Measurements from ENCODE around the gene ARHGAP12.

The ARHGAP12 gene

DNA sequence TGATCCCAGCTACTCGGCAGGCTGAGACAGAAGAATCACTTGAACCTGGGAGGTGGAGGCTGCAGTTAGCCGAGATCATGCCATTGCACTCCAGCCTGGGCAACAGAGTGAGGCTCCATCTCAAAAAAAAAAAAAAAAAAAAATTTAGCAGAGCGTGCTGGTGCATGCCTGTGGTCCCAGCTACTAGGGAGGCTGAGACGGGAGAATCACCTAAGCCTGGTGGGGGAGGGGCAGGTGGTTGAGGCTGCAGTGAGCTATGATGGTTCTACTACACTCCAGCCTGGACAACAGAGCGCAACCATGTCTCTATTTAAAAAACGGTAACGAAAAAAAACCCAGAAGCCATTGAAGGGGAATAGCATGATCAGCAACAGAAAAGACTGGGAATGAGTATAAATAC is 89.9 kb downstream of the ARHGAP12 start:
- 92% methylated on average over 7 of the region's 7 CpGs for WGBS

DNA sequence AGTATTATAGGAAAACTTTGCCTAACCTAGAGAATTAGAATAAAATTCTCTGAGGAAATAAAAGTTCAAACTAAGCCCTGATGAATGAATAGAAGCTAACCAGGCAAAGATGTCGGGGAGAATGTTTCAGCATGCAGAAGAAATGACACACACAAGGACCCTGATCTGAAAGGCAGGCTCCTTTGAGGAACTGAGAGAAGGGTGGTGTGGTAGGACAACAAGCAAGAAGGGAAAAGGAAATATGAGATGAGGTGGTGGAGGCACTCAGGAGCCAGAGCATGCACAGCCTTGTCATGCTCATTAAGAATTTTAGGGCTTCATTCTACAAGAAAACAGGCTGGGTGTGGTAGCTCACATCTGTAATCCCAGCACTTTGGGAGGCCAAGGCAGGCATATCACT is 90.6 kb downstream of the ARHGAP12 start:
- no peak overlapping the region for H3K27ac ChIP-seq (ENCODE audit: low read depth, low read length)

More for the DNA sequence above, 89.9 kb downstream of the ARHGAP12 start:
- Histone ChIP-seq H3K9ac (ENCODE audit: low read depth, low read length) (no peak overlapping the region), H3K9me3 (ENCODE audit: insufficient read depth, low read depth, low read length) (no peaks in the 10 kb centered on the region), H3K27me3 (ENCODE audit: insufficient read depth, low read length) (no peaks in the 10 kb centered on the region), H3K36me3 (ENCODE audit: insufficient read depth, low read length) (peaks cover 3% of the 10 kb centered on the region; the same call in 1 of the 2 replicates), H3K4me3 (ENCODE audit: low read length) (no peak overlapping the region), H3K4me1 (ENCODE audit: insufficient read depth, low read length) (no peaks in the 10 kb centered on the region), H3K27ac (ENCODE audit: low read depth, low read length) (no peak overlapping the region)

DNA sequence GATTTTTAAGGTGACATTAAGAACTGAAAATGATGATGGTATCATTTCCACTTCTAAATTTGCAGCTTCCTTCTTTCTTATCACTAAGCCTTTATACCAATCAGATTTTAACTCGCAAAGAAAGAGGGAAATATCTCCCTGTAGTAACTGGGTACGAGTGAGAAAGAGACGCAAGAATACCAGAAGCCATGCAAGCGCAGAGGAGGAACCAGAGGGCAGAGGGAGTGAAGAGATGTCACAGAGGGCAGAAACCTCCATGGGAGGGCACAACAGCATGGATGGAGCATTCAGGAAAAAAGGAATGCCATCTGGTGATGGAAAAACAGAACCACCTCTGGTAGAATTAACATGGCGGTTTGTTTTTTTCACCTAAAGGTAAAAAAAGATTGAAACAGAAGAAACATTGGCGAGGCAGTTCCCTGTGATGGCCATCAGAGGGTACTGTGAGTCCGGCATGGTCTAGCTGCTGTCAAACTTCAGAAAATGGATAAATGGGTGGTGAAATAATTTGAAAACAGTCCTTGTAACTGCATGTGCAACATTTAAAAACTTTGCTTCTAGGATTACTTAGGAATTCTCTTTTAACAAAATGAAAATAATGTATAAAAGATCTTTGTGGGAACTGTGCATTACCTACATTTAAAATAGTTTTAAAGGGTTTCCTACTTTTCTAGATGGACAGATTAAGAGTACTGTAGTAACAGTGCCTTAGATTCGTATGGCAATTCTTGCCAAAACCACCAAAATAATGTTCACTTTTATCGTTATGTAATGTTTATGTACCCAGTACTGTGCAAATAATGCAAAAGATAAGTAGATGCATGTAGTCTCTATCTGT is 91.8 kb downstream of the ARHGAP12 start:
- Histone ChIP-seq H3K9ac (ENCODE audit: low read depth, low read length) (no peak overlapping the region), H3K4me1 (ENCODE audit: insufficient read depth, low read length) (no peaks in the 10 kb centered on the region), H3K36me3 (ENCODE audit: insufficient read depth, low read length) (0 out of 2 replicates have a peak, but pooled peaks cover 3% of the 10 kb centered on the region), H3K9me3 (ENCODE audit: insufficient read depth, low read depth, low read length) (no peaks in the 10 kb centered on the region), H3K27me3 (ENCODE audit: insufficient read depth, low read length) (no peaks in the 10 kb centered on the region), H3K27ac (ENCODE audit: low read depth, low read length) (no peak overlapping the region), H3K4me3 (ENCODE audit: low read length) (no peak overlapping the region)
- 80% methylated on average over 7 of the region's 9 CpGs for WGBS

More for the DNA sequence above, 90.6 kb downstream of the ARHGAP12 start:
- Histone ChIP-seq H3K27me3 (ENCODE audit: insufficient read depth, low read length) (no peaks in the 10 kb centered on the region), H3K4me3 (ENCODE audit: low read length) (no peak overlapping the region), H3K4me1 (ENCODE audit: insufficient read depth, low read length) (no peaks in the 10 kb centered on the region), H3K36me3 (ENCODE audit: insufficient read depth, low read length) (peaks cover 3% of the 10 kb centered on the region; the same call in 1 of the 2 replicates), H3K9ac (ENCODE audit: low read depth, low read length) (no peak overlapping the region), H3K9me3 (ENCODE audit: insufficient read depth, low read depth, low read length) (no peaks in the 10 kb centered on the region)
- WGBS = 95% methylated on average over 1 of the region's 1 CpG

DNA sequence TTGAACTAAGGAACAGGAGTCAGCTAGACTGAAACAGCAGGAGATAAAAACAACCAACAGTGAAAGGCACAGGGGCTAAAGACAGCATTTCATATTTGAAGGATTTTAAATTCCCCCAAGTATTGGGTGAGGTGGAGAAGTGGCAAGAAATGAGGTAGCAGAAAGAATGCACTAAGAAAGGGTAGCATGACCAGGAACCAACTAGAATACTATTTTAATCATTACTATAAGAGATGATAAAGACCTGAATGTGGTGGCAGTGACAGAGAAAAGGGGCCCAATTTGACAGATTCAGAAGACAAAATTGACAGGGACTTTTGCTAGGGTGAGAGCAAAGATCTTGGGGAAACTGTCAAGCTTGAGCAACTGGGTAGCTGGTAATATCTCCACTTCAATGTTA is 94.9 kb downstream of the ARHGAP12 start:
- H3K4me3 ChIP-seq (ENCODE audit: low read length) = no peak overlapping the region
- no peaks in the 10 kb centered on the region for H3K27me3 ChIP-seq (ENCODE audit: insufficient read depth, low read length)
- no peak overlapping the region for H3K27ac ChIP-seq (ENCODE audit: low read depth, low read length)
- no peaks in the 10 kb centered on the region for H3K36me3 ChIP-seq (ENCODE audit: insufficient read depth, low read length)
- no peak overlapping the region for H3K9ac ChIP-seq (ENCODE audit: low read depth, low read length)
- H3K4me1 ChIP-seq (ENCODE audit: insufficient read depth, low read length) = peaks cover 17% of the 10 kb centered on the region; the same call in 1 of the 2 replicates
- H3K9me3 ChIP-seq (ENCODE audit: insufficient read depth, low read depth, low read length) = no peaks in the 10 kb centered on the region

DNA sequence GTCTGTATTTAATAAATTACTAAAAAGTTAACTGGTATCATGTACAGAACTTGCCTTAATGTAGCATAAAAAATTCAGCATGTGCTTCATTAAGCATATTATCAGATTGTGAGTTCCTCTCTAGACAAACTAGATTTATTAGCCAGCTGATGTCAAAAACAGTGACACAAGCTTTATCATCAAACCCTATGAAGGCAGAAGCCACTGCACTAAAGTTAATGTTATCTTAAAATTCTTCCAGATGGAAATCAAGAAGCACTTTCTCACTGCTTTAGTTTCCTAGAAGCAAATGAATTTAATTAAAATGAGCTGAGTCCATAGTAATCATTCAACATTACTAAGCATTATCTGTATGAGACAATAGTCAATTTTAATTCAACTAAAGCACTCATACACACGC is 96.4 kb downstream of the ARHGAP12 start:
- peaks cover 17% of the 10 kb centered on the region; the same call in 1 of the 2 replicates for H3K4me1 ChIP-seq (ENCODE audit: insufficient read depth, low read length)
- H3K4me3 ChIP-seq (ENCODE audit: low read length) = no peak overlapping the region
- H3K36me3 ChIP-seq (ENCODE audit: insufficient read depth, low read length) = no peaks in the 10 kb centered on the region
- H3K27ac ChIP-seq (ENCODE audit: low read depth, low read length) = no peak overlapping the region
- H3K9me3 ChIP-seq (ENCODE audit: insufficient read depth, low read depth, low read length) = no peaks in the 10 kb centered on the region
- H3K9ac ChIP-seq (ENCODE audit: low read depth, low read length) = no peak overlapping the region
- no peaks in the 10 kb centered on the region for H3K27me3 ChIP-seq (ENCODE audit: insufficient read depth, low read length)
- 92% methylated on average over 1 of the region's 1 CpG for WGBS

DNA sequence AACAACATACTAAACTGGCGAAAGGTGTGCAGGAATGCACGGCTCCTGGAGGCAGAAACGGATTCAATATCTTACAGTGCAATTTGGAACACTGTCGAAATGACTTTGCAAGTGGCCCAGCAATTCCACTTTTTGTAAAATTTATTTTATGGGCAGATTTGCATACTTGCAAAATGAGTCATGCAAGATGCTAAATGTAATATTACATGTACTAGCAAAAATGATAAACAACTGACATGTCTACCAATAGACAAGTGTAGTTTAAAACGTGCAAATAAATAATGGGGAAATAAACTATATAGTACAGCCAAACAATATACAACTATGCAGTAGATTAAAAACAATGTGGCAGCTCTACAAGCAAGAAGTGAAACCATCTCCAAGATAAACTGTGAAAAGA is 97.7 kb downstream of the ARHGAP12 start:
- Histone ChIP-seq H3K9me3 (ENCODE audit: insufficient read depth, low read depth, low read length) (no peaks in the 10 kb centered on the region), H3K27me3 (ENCODE audit: insufficient read depth, low read length) (no peaks in the 10 kb centered on the region), H3K27ac (ENCODE audit: low read depth, low read length) (no peak overlapping the region), H3K4me3 (ENCODE audit: low read length) (no peak overlapping the region), H3K4me1 (ENCODE audit: insufficient read depth, low read length) (peaks cover 17% of the 10 kb centered on the region; the same call in 1 of the 2 replicates), H3K36me3 (ENCODE audit: insufficient read depth, low read length) (peaks cover 1% of the 10 kb centered on the region; the same call in 1 of the 2 replicates), H3K9ac (ENCODE audit: low read depth, low read length) (no peak overlapping the region)
- WGBS = 94% methylated on average over 4 of the region's 5 CpGs

DNA sequence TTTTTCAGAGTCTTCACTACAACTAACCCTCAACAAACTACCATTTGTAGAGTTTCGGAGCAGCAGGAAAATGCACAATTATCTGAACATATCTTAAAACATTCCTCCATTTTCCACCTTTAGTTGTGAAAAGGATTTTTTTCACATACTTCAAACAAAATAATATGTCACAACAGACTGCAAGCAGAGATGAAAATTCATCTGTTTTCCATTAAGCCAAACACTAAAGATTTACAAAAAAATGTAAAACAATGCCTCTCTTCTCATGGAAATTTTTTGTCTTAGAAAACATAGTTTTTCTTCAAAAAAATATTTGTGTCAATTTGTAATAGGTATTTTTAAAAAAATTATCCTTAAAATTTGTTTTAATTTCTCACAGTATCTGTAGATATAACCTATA is 98.9 kb downstream of the ARHGAP12 start:
- Histone ChIP-seq H3K27ac (ENCODE audit: low read depth, low read length) (no peak overlapping the region), H3K9ac (ENCODE audit: low read depth, low read length) (no peak overlapping the region), H3K9me3 (ENCODE audit: insufficient read depth, low read depth, low read length) (no peaks in the 10 kb centered on the region), H3K27me3 (ENCODE audit: insufficient read depth, low read length) (no peaks in the 10 kb centered on the region), H3K36me3 (ENCODE audit: insufficient read depth, low read length) (peaks cover 7% of the 10 kb centered on the region; the same call in 1 of the 2 replicates), H3K4me1 (ENCODE audit: insufficient read depth, low read length) (peaks cover 17% of the 10 kb centered on the region; the same call in 1 of the 2 replicates), H3K4me3 (ENCODE audit: low read length) (no peak overlapping the region)
- WGBS = 93% methylated on average over 1 of the region's 1 CpG

DNA sequence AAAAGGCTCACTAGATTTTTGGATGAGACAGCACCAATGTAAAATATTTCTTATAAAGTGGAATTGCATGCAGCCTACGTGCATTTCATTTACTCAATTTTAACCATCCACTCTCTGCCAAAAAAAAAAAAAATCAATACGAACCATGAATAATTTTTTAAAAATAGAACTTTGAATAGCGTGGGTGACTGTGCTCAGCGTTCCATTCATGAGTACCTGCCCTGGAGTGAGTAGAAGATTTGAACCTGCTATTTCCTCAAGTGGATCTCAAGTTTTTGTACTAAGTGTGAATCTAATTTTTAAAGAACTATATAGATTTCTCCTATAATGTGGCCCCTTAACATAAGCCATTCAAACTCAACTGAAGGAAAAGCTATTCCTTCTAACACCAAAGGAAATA is 105.3 kb downstream of the ARHGAP12 start:
- no peaks in the 10 kb centered on the region for H3K4me1 ChIP-seq (ENCODE audit: insufficient read depth, low read length)
- no peak overlapping the region for H3K27ac ChIP-seq (ENCODE audit: low read depth, low read length)
- no peaks in the 10 kb centered on the region for H3K9me3 ChIP-seq (ENCODE audit: insufficient read depth, low read depth, low read length)
- no peak overlapping the region for H3K9ac ChIP-seq (ENCODE audit: low read depth, low read length)
- H3K27me3 ChIP-seq (ENCODE audit: insufficient read depth, low read length) = no peaks in the 10 kb centered on the region
- peaks cover 21% of the 10 kb centered on the region for H3K36me3 ChIP-seq (ENCODE audit: insufficient read depth, low read length)
- 99% methylated on average over 4 of the region's 4 CpGs for WGBS
- H3K4me3 ChIP-seq (ENCODE audit: low read length) = no peak overlapping the region

DNA sequence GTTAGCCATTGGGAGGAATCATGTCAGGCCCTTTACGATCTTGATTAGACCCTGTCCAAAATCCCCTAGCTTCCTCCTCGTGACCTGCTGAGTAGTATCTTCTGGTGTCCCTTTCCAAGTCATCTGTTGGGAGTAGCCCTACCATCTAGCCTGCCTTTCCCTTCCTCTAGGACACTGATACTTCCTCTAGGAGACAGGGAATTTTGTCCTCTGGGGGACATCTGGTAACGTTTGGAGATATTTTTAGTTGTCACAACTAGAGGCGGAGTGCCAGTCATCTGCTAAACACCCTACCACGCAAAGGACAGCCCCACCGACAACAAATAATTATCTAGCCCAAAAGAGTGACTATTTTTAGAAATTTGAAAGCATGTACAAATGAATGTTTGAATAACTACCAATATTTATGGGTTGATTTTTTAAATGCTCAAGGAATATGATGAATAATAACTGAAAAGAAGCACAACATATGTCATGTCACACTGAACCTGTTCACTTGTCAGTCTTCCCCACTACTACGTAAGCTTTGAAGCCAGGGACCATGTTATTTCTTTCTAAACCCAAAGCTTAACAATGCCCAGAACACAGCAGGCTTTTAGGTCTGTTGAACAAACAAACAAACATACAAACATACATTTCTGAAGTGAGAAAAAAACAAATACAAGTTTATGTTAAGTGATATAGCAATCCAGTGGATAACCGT is 105.9 kb downstream of the ARHGAP12 start:
- no peak overlapping the region for H3K9ac ChIP-seq (ENCODE audit: low read depth, low read length)
- WGBS = 95% methylated on average over 7 of the region's 8 CpGs
- H3K4me1 ChIP-seq (ENCODE audit: insufficient read depth, low read length) = no peaks in the 10 kb centered on the region
- H3K27me3 ChIP-seq (ENCODE audit: insufficient read depth, low read length) = no peaks in the 10 kb centered on the region
- H3K36me3 ChIP-seq (ENCODE audit: insufficient read depth, low read length) = peaks cover 21% of the 10 kb centered on the region
- no peak overlapping the region for H3K27ac ChIP-seq (ENCODE audit: low read depth, low read length)
- no peak overlapping the region for H3K4me3 ChIP-seq (ENCODE audit: low read length)
- no peaks in the 10 kb centered on the region for H3K9me3 ChIP-seq (ENCODE audit: insufficient read depth, low read depth, low read length)

DNA sequence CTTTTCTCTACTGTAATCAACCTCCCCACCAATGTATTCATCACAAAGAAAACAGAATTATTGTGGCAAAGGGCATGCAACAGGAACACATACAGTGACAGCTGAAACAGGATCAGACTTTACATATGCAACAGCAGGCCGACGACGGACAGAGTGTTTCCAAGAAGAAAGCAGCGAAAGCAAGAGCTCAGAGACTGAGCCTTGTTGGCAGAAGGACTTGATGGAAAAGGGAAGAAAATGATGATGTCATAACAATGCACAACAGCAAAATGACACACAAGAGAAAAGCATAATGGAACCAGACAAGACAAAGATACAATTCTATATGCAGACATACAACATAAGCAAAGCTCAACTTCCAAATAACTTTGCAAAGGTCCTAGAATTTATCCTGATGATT is 106.5 kb downstream of the ARHGAP12 start:
- Histone ChIP-seq H3K9ac (ENCODE audit: low read depth, low read length) (no peak overlapping the region), H3K4me3 (ENCODE audit: low read length) (no peak overlapping the region), H3K4me1 (ENCODE audit: insufficient read depth, low read length) (no peaks in the 10 kb centered on the region), H3K36me3 (ENCODE audit: insufficient read depth, low read length) (peaks cover 25% of the 10 kb centered on the region), H3K27me3 (ENCODE audit: insufficient read depth, low read length) (no peaks in the 10 kb centered on the region), H3K9me3 (ENCODE audit: insufficient read depth, low read depth, low read length) (no peaks in the 10 kb centered on the region), H3K27ac (ENCODE audit: low read depth, low read length) (no peak overlapping the region)
- 82% methylated on average over 4 of the region's 4 CpGs for WGBS

DNA sequence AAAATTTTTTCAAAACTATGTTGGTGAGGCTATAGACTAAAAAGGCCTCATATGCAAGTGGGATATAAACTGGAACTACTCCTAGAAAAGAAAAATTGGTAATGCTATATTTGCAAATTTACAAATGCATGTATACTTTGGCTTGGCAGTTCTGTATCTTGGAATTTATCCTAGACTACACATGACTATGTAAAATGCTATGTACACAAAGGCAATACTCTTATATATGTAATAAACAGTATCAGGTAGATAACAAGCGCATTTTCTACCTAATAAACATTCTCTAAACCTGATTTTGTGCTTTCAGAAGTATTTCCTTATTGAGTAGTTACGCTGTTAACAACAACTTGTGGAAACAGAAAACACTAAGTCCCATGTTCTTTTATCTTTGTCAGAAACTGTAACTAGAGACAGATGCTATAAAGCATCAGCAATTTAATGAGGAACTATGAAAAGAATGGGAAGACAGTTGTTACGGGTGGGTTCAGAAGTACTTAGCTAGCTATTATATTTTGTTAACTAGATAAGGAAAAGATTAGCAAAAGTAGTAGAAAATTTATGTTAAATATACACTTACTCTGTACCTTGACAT is 107.8 kb downstream of the ARHGAP12 start:
- no peak overlapping the region for H3K9ac ChIP-seq (ENCODE audit: low read depth, low read length)
- no peaks in the 10 kb centered on the region for H3K9me3 ChIP-seq (ENCODE audit: insufficient read depth, low read depth, low read length)
- H3K27ac ChIP-seq (ENCODE audit: low read depth, low read length) = no peak overlapping the region
- H3K27me3 ChIP-seq (ENCODE audit: insufficient read depth, low read length) = no peaks in the 10 kb centered on the region
- WGBS = 97% methylated on average over 3 of the region's 3 CpGs
- H3K36me3 ChIP-seq (ENCODE audit: insufficient read depth, low read length) = peaks cover 31% of the 10 kb centered on the region
- no peak overlapping the region for H3K4me3 ChIP-seq (ENCODE audit: low read length)
- no peaks in the 10 kb centered on the region for H3K4me1 ChIP-seq (ENCODE audit: insufficient read depth, low read length)
